IMR-90 (cell line): ENCODE data around the gene SCRG1. TPM values are rescaled to one million over a fixed set of nuclear protein-coding genes. Genes with fewer than 3 reads are reported as not detected.

Experiments used
- ATAC-seq: fragments of 200-7000 bp; cut with Tn5 transposase; 2 replicates; pipeline ENCODE4 v1.9.1; 2020; ENCODE audit warnings: low read depth, mild to moderate bottlenecking, moderate library complexity
- BruUV-seq: library from RNA; stranded (reverse); fragments of 400-500 nt; replicated peaks from 2 replicates; lab custom pipeline; 2021; lab: Mats Ljungman, UMichigan
- CTCF ChIA-PET: fragments of 300-600 bp; formaldehyde crosslinking; extraction: SDS; loops from one replicate; lab custom pipeline; 2021; ENCODE audit warnings: antibody characterized with exemption; lab: Yijun Ruan, JAX
- POLR2A ChIA-PET: fragments of 300-600 bp; sonication (Branson Sonifier 250); formaldehyde crosslinking; loops from one replicate; lab custom pipeline; 2022; ENCODE audit warnings: antibody characterized with exemption; ENCODE audit not compliant: unreplicated experiment; lab: Charles Lee
- DNase-seq: peaks from one replicate; pipeline ENCODE4 v3.0.0; 2013
- H2AFZ ChIP-seq: replicated peaks from 2 replicates; pipeline ENCODE3; 2013; ENCODE audit warnings: low read length, mild to moderate bottlenecking; ENCODE audit not compliant: poor library complexity
- H2AK5ac ChIP-seq: 2 replicates; pipeline ENCODE4 v1.6.1; 2013; ENCODE audit warnings: low read depth, low read length, inconsistent platforms
- H2AK9ac ChIP-seq: replicated peaks from 2 replicates; pipeline ENCODE3; 2013; ENCODE audit warnings: mild to moderate bottlenecking, low read depth, low read length, moderate library complexity; ENCODE audit not compliant: poor library complexity
- H2BK120ac ChIP-seq: 2 replicates; pipeline ENCODE4 v1.6.1; 2013; ENCODE audit warnings: low read depth, low read length, inconsistent platforms
- H2BK15ac ChIP-seq: 3 replicates; pipeline ENCODE4 v1.6.1; 2013; ENCODE audit warnings: low read depth, low read length, inconsistent platforms
- H2BK20ac ChIP-seq: 2 replicates; pipeline ENCODE4 v1.6.1; 2013; ENCODE audit warnings: low read depth, mild to moderate bottlenecking, inconsistent platforms, low read length, moderate library complexity
- H2BK5ac ChIP-seq: 2 replicates; pipeline ENCODE4 v1.6.1; 2013; ENCODE audit warnings: mild to moderate bottlenecking, low read depth, low read length, inconsistent platforms; ENCODE audit not compliant: poor library complexity, severe bottlenecking
- H3K14ac ChIP-seq: replicated peaks from 2 replicates; pipeline ENCODE4 v1.6.1; 2013; ENCODE audit warnings: low read depth, low read length, inconsistent platforms
- H3K18ac ChIP-seq: 2 replicates; pipeline ENCODE4 v1.6.1; 2013; ENCODE audit warnings: low read depth, low read length, control low read depth
- H3K23ac ChIP-seq: 2 replicates; pipeline ENCODE4 v1.6.1; 2013; ENCODE audit warnings: low read depth, low read length, inconsistent platforms
- H3K27ac ChIP-seq: 2 replicates; pipeline ENCODE4 v1.5.1; 2013; ENCODE audit warnings: mild to moderate bottlenecking, control low read depth, low read length; ENCODE audit not compliant: insufficient read depth
- H3K27me3 ChIP-seq: 2 replicates; pipeline ENCODE4 v1.6.1; 2013; ENCODE audit warnings: low read length; ENCODE audit not compliant: control insufficient read depth, insufficient read depth
- H3K36me3 ChIP-seq: 2 replicates; pipeline ENCODE4 v1.6.1; 2013; ENCODE audit warnings: low read length, mixed read lengths; ENCODE audit not compliant: control insufficient read depth, insufficient read depth
- H3K4ac ChIP-seq: 2 replicates; pipeline ENCODE4 v1.6.1; 2013; ENCODE audit warnings: low read depth, low read length, inconsistent platforms
- H3K4me1 ChIP-seq: 2 replicates; pipeline ENCODE4 v1.6.1; 2013; ENCODE audit warnings: low read length, mixed read lengths; ENCODE audit not compliant: control insufficient read depth, insufficient read depth
- H3K4me2 ChIP-seq: 2 replicates; pipeline ENCODE4 v1.6.1; 2013; ENCODE audit warnings: low read depth, mild to moderate bottlenecking, control low read depth, low read length, moderate library complexity
- H3K4me3 ChIP-seq: 2 replicates; pipeline ENCODE4 v1.5.1; 2013; ENCODE audit warnings: low read depth, mild to moderate bottlenecking, control low read depth, low read length, moderate library complexity; ENCODE audit not compliant: insufficient read depth
- H3K56ac ChIP-seq: 2 replicates; pipeline ENCODE4 v1.6.1; 2013; ENCODE audit warnings: low read length, inconsistent platforms; ENCODE audit not compliant: insufficient read depth; ENCODE audit errors: extremely low read depth
- H3K79me1 ChIP-seq, 2 experiments: 2 replicates each; pipeline ENCODE4 v1.6.1; 2013; ENCODE audit warnings: low read length in 2 of 2, inconsistent platforms in 1 of 2, low read depth in 1 of 2
- H3K9ac ChIP-seq: 2 replicates; pipeline ENCODE4 v1.6.1; 2013; ENCODE audit warnings: low read depth, low read length, control low read depth
- H3K9me1 ChIP-seq: 2 replicates; pipeline ENCODE4 v1.6.1; 2013; ENCODE audit warnings: low read length, inconsistent platforms; ENCODE audit not compliant: insufficient read depth
- H3K9me3 ChIP-seq: 2 replicates; pipeline ENCODE4 v1.6.1; 2013; ENCODE audit warnings: low read length; ENCODE audit not compliant: control insufficient read depth, insufficient read depth
- H4K20me1 ChIP-seq: 2 replicates; pipeline ENCODE4 v1.6.1; 2013; ENCODE audit warnings: low read length, inconsistent platforms; ENCODE audit not compliant: insufficient read depth
- H4K5ac ChIP-seq: 2 replicates; pipeline ENCODE4 v1.6.1; 2013; ENCODE audit warnings: mild to moderate bottlenecking, low read depth, low read length, control low read depth
- H4K8ac ChIP-seq, 2 experiments: 2 replicates each; pipeline ENCODE4 v1.6.1; 2013; ENCODE audit warnings: low read depth in 2 of 2, low read length in 2 of 2, control low read depth in 1 of 2, inconsistent platforms in 1 of 2
- H4K91ac ChIP-seq: 2 replicates; pipeline ENCODE4 v1.6.1; 2013; ENCODE audit warnings: low read depth, low read length, inconsistent platforms; ENCODE audit not compliant: insufficient read depth
- BHLHE40 ChIP-seq: fragments of 150-350 bp; IDR thresholded peaks from 2 replicates; pipeline ENCODE4 v1.6.1; 2016; ENCODE audit warnings: mild to moderate bottlenecking, low read depth, low read length
- CEBPB ChIP-seq: IDR thresholded peaks from 2 replicates; pipeline ENCODE4 v1.6.1; 2012; ENCODE audit warnings: low read depth, low read length, improper control_type of control experiment
- CHD1 ChIP-seq: IDR thresholded peaks from 2 replicates; pipeline ENCODE4 v1.6.1; 2012; ENCODE audit warnings: low read depth, low read length, improper control_type of control experiment
- CTCF ChIP-seq: conservative IDR thresholded peaks from 2 replicates; pipeline ENCODE4 v1.5.1; 2012; ENCODE audit warnings: mild to moderate bottlenecking, low read depth, low read length, improper control_type of control experiment
- ELK1 ChIP-seq: fragments of 150-350 bp; IDR thresholded peaks from 2 replicates; pipeline ENCODE4 v1.6.1; 2016; ENCODE audit warnings: low read depth, mild to moderate bottlenecking, low read length, moderate library complexity, borderline replicate concordance
- FOS ChIP-seq: fragments of 150-350 bp; IDR thresholded peaks from 2 replicates; pipeline ENCODE4 v1.6.1; 2016; ENCODE audit warnings: low read depth, low read length
- MAFK ChIP-seq: IDR thresholded peaks from 2 replicates; pipeline ENCODE4 v1.6.1; 2012; ENCODE audit warnings: low read depth, low read length, improper control_type of control experiment
- MAZ ChIP-seq: IDR thresholded peaks from 2 replicates; pipeline ENCODE4 v1.6.1; 2012; ENCODE audit warnings: low read depth, mild to moderate bottlenecking, low read length, improper control_type of control experiment, moderate library complexity, borderline replicate concordance
- MXI1 ChIP-seq: IDR thresholded peaks from 2 replicates; pipeline ENCODE4 v1.6.1; 2012; ENCODE audit warnings: low read depth, mild to moderate bottlenecking, low read length, moderate library complexity, borderline replicate concordance
- NFE2L2 ChIP-seq: fragments of 150-350 bp; IDR thresholded peaks from 2 replicates; pipeline ENCODE4 v1.6.1; 2016; ENCODE audit warnings: low read depth, mild to moderate bottlenecking, low read length
- RAD21 ChIP-seq: IDR thresholded peaks from 2 replicates; pipeline ENCODE4 v1.6.1; 2012; ENCODE audit warnings: low read length, improper control_type of control experiment
- RCOR1 ChIP-seq: IDR thresholded peaks from 2 replicates; pipeline ENCODE4 v1.6.1; 2012; ENCODE audit warnings: mild to moderate bottlenecking, low read length, improper control_type of control experiment; ENCODE audit not compliant: insufficient replicate concordance
- RFX5 ChIP-seq: IDR thresholded peaks from 2 replicates; pipeline ENCODE4 v1.8.0; 2012; ENCODE audit warnings: low read depth, mild to moderate bottlenecking, low read length, moderate library complexity
- SMC3 ChIP-seq: fragments of 150-350 bp; IDR thresholded peaks from 2 replicates; pipeline ENCODE4 v1.6.1; 2016; ENCODE audit warnings: low read depth, mild to moderate bottlenecking, antibody characterized with exemption, low read length, moderate library complexity
- USF2 ChIP-seq: fragments of 150-350 bp; IDR thresholded peaks from 2 replicates; pipeline ENCODE4 v1.6.1; 2017; ENCODE audit warnings: mild to moderate bottlenecking, antibody characterized with exemption, low read length, low read depth
- WGBS, 2 experiments: methylation state at CpG; one replicate each; pipeline versions ENCODE4 v1.1.5 to v1.1.7; 2013; ENCODE audit warnings: missing lambda C conversion rate in 2 of 2; ENCODE audit not compliant: insufficient read length in 1 of 2; ENCODE audit errors: extremely low coverage in 2 of 2; 5-methylcytosine and 5-hydroxymethylcytosine counted together
- dilution Hi-C: fragments of 300-500 bp; cut with HindIII; formaldehyde crosslinking; loops from one replicate; pipeline ENCODE4 v1.14.3; 2018; ENCODE audit warnings: low sequenced_read_pairs; ENCODE audit not compliant: unreplicated experiment
- in situ Hi-C: fragments of 300-500 bp; cut with MboI; formaldehyde crosslinking; loops from 3 replicates; pipeline ENCODE4 v1.14.3; 2019; ENCODE audit warnings: low sequenced_read_pairs, inconsistent platforms, mixed read lengths
- intact Hi-C: fragments of 100-400 bp; cut with micrococcal nuclease; formaldehyde crosslinking; loops from 2 replicates; pipeline ENCODE4 v1.10.0; 2022
- polyA plus RNA-seq, 3 experiments: library from polyadenylated mRNA; depleted of rRNA; stranded (reverse); fragments of >200 nt; gene quantifications; 2 replicates each; pipeline ENCODE4 v1.2.3, GENCODE V29; 2012; ENCODE audit warnings: low replicate concordance in 1 of 3
- total RNA-seq: library from RNA; depleted of rRNA; stranded (reverse); fragments of >200 nt; gene quantifications from 2 replicates; pipeline ENCODE4 v1.2.3, GENCODE V29; 2012

SCRG1 gene
- total and polyA plus RNA-seq, 2 of the 4 experiments (the other 2 are of a cell fraction) = under 0.01 to 0.22 TPM

DNA sequence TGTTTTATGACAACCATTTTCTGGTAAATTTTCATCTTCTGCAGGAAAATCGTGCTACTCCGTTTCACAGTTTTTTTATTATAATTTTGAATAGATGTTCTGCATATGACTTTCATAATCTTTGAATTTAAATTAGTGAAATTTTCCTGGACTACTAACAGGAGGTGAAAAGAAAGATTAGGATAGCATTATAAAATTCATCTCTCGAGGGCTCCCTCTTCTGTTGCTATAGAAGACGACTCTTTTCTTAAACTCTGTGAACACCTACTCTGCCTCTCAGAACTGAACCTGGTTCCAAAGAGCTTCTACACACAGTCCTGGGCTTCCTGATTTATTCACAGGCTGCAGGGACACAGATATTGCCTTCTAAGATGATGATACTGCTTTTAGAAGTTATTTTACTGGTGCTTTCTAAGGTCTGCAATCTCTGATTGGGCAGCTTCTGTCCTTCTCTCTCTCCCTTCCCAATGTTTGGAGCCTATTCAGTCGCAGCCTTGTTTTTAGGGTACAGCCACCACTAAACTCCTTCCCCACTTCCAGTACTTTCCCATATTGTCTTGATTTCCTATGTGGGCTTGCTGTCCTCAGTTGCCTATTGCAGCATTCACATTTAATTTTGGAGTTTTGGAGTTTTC lies 38.2 kb downstream of the SCRG1 start:
- ATAC-seq (peak; percentile 81), DNase-seq (peak; percentile 25)
- Histone ChIP-seq H3K18ac (no peak overlapping the region), H3K27ac (no peak overlapping the region), H4K91ac (no peak overlapping the region), H3K27me3 (no peaks in the 10 kb centered on the region), H3K4me2 (no peak overlapping the region), H3K36me3 (no peaks in the 10 kb centered on the region), H3K4me1 (no peaks in the 10 kb centered on the region), H2AK5ac (no peak overlapping the region), H2AFZ (no peak overlapping the region), H2BK20ac (no peak overlapping the region), H3K9me1 (0 out of 2 replicates have a peak, but pooled peaks cover 2% of the 10 kb centered on the region), H3K9ac (no peak overlapping the region), H3K23ac (no peak overlapping the region), H2BK15ac (no peak overlapping the region), H3K79me1 (no peaks in the 10 kb centered on the region), H3K4ac (no peak overlapping the region), H3K56ac (no peak overlapping the region), H3K14ac (no peak overlapping the region), H4K20me1 (no peaks in the 10 kb centered on the region), H3K4me3 (no peak overlapping the region), H4K8ac (no peak overlapping the region), H4K5ac (no peak overlapping the region), H2BK5ac (no peak overlapping the region), H2BK120ac (no peak overlapping the region), H3K9me3 (no peaks in the 10 kb centered on the region; the same call in 1 of the 2 replicates), H2AK9ac (no peak overlapping the region)
- POLR2A ChIA-PET = interaction anchor here (0.6 kb wide), 1 partner anchor 77 kb away, joined by 3 read pairs; no protein-coding TSS in a partner anchor
- WGBS, 2 experiments = no CpG with 5 or more reads among the region's 5 CpGs
- intact Hi-C loops (loop anchor here (2.0 kb wide), 1 partner anchor 42 kb away; no protein-coding TSS in a partner anchor), in situ Hi-C loops (no loop called here), dilution Hi-C loops (no loop called here)
- BruUV-seq = no TSS peak
- CTCF ChIA-PET = interaction anchor here (0.5 to 0.9 kb wide), 3 partner anchors 9 to 62 kb away, joined by 3 read pairs; no protein-coding TSS in a partner anchor
- TF ChIP-seq FOS (no peak), ELK1 (no peak), RFX5 (no peak), CHD1 (no peak), CEBPB (no peak), MAZ (no peak), RAD21 (peak; percentile 36), CTCF (peak; percentile 42), RCOR1 (no peak), BHLHE40 (no peak), MAFK (no peak), NFE2L2 (no peak), USF2 (no peak), MXI1 (no peak), SMC3 (peak; percentile 41)
